Neuronal stem cell (in vitro differentiated cells): ENCODE measurements around the gene ZBTB7C.

Experiments used
- DNase-seq: peaks from one replicate; pipeline ENCODE4 v3.0.0-alpha.2; 2013; ENCODE audit warnings: low spot score
- H2AFZ ChIP-seq: one replicate; pipeline ENCODE4 v1.6.1; 2013; ENCODE audit warnings: mild to moderate bottlenecking, low read length, inconsistent platforms
- H2AK5ac ChIP-seq: 2 replicates; pipeline ENCODE4 v1.6.1; 2013; ENCODE audit warnings: low read depth, mild to moderate bottlenecking, inconsistent platforms, low read length, moderate library complexity, mixed read lengths
- H2BK120ac ChIP-seq: 2 replicates; pipeline ENCODE4 v1.6.1; 2013; ENCODE audit warnings: low read depth, mild to moderate bottlenecking, inconsistent platforms, low read length, moderate library complexity, mixed read lengths
- H2BK12ac ChIP-seq: one replicate; pipeline ENCODE4 v1.6.1; 2013; ENCODE audit warnings: low read length, inconsistent platforms
- H2BK15ac ChIP-seq: 2 replicates; pipeline ENCODE4 v1.6.1; 2013; ENCODE audit warnings: mild to moderate bottlenecking, low read length, inconsistent platforms, mixed read lengths
- H2BK5ac ChIP-seq: one replicate; pipeline ENCODE4 v1.6.1; 2013; ENCODE audit warnings: inconsistent platforms, mild to moderate bottlenecking, low read length, moderate library complexity
- H3K14ac ChIP-seq: one replicate; pipeline ENCODE4 v1.6.1; 2013; ENCODE audit warnings: low read length, inconsistent platforms
- H3K18ac ChIP-seq: 2 replicates; pipeline ENCODE4 v1.6.1; 2013; ENCODE audit warnings: low read length, inconsistent platforms
- H3K23ac ChIP-seq: 2 replicates; pipeline ENCODE4 v1.6.1; 2013; ENCODE audit warnings: low read depth, mild to moderate bottlenecking, mixed read lengths, low read length, inconsistent platforms; ENCODE audit not compliant: poor library complexity
- H3K27ac ChIP-seq: replicated peaks from 3 replicates; pipeline ENCODE4 v1.5.1; 2013; ENCODE audit warnings: low read length, inconsistent platforms
- H3K27me3 ChIP-seq, 3 experiments: 2 replicates each; pipeline ENCODE4 v1.6.1; 2013; ENCODE audit warnings: low read length in 3 of 3, mild to moderate bottlenecking in 2 of 3, inconsistent platforms in 1 of 3, low read depth in 1 of 3, mixed read lengths in 1 of 3, moderate library complexity in 1 of 3; ENCODE audit not compliant: control insufficient read depth in 3 of 3, insufficient read depth in 3 of 3
- H3K36me3 ChIP-seq, 2 donors: replicated peaks in 1 of 2; 2 replicates each; pipeline ENCODE4 v1.6.1; 2013; ENCODE audit warnings: low read length in 2 of 2; ENCODE audit not compliant: control insufficient read depth in 2 of 2, insufficient read depth in 2 of 2
- H3K4ac ChIP-seq: 2 replicates; pipeline ENCODE4 v1.6.1; 2013; ENCODE audit warnings: inconsistent platforms, mild to moderate bottlenecking, low read length, moderate library complexity
- H3K4me1 ChIP-seq, 2 donors: 1 replicate in 1 of 2; 2 replicates in 1 of 2; pipeline ENCODE4 v1.6.1; 2013; ENCODE audit warnings: low read length in 2 of 2, low read depth in 1 of 2; ENCODE audit not compliant: control insufficient read depth in 2 of 2, insufficient read depth in 1 of 2
- H3K4me2 ChIP-seq: one replicate; pipeline ENCODE4 v1.6.1; 2013; ENCODE audit warnings: mild to moderate bottlenecking, low read length, inconsistent platforms; ENCODE audit not compliant: insufficient read depth, poor library complexity, severe bottlenecking
- H3K4me3 ChIP-seq, 2 donors: 2 replicates each; pipeline ENCODE4 v1.5.1; 2013; ENCODE audit warnings: low read length in 2 of 2, mild to moderate bottlenecking in 2 of 2, inconsistent platforms in 1 of 2, moderate library complexity in 1 of 2
- H3K79me1 ChIP-seq: one replicate; pipeline ENCODE4 v1.6.1; 2013; ENCODE audit warnings: low read depth, mild to moderate bottlenecking, inconsistent platforms, low read length, moderate library complexity
- H3K9ac ChIP-seq: one replicate; pipeline ENCODE4 v1.6.1; 2013; ENCODE audit warnings: mild to moderate bottlenecking, low read depth, low read length, inconsistent platforms; ENCODE audit not compliant: poor library complexity
- H3K9me3 ChIP-seq, 2 donors: replicated peaks in 1 of 2; 2 replicates each; pipeline versions ENCODE3 to v1.6.1; 2013; ENCODE audit warnings: low read length in 2 of 2, mild to moderate bottlenecking in 2 of 2, inconsistent platforms in 1 of 2, low read depth in 1 of 2, mixed read lengths in 1 of 2, moderate library complexity in 1 of 2; ENCODE audit not compliant: control insufficient read depth in 2 of 2, insufficient read depth in 1 of 2
- H4K8ac ChIP-seq: one replicate; pipeline ENCODE4 v1.6.1; 2013; ENCODE audit warnings: low read depth, mild to moderate bottlenecking, inconsistent platforms, low read length, moderate library complexity
- H4K91ac ChIP-seq: one replicate; pipeline ENCODE4 v1.6.1; 2013; ENCODE audit warnings: low read length, low read depth, mild to moderate bottlenecking, inconsistent platforms; ENCODE audit not compliant: poor library complexity
- WGBS, 2 donors: extraction: QIAGEN DNeasy Blood & Tissue Kit; methylation state at CpG; one replicate each; pipeline ENCODE4 v1.1.7; 2013; ENCODE audit warnings: missing lambda C conversion rate in 2 of 2, mixed read lengths in 1 of 2; ENCODE audit not compliant: insufficient read length in 2 of 2, insufficient replicate concordance in 1 of 2; ENCODE audit errors: extremely low coverage in 2 of 2; 5-methylcytosine and 5-hydroxymethylcytosine counted together

Gene ZBTB7C

GRCh38 chr18:48228841-48229240 is 180.3 kb downstream of the ZBTB7C start:
- peaks cover 0 to 2% of the 10 kb centered on the region in 2 donors for H3K9me3 ChIP-seq
- no peak overlapping the region for H4K91ac ChIP-seq
- H3K4ac ChIP-seq = no peak overlapping the region
- H3K4me1 ChIP-seq = peaks cover 0 to 5% of the 10 kb centered on the region in 2 donors
- peak overlapping the region; percentile 11 for H2AK5ac ChIP-seq
- no peaks in the 10 kb centered on the region for H3K27me3 ChIP-seq
- H3K9ac ChIP-seq = peak overlapping the region; percentile 24
- no peaks in the 10 kb centered on the region for H3K79me1 ChIP-seq
- WGBS, 2 donors = no CpG with 5 or more reads among the region's 10 CpGs
- H2BK15ac ChIP-seq = no peak overlapping the region
- no peak overlapping the region for H2BK5ac ChIP-seq
- no peak overlapping the region for H2BK120ac ChIP-seq
- DNase-seq = no peak
- no peak overlapping the region for H3K27ac ChIP-seq
- no peak overlapping the region for H3K4me2 ChIP-seq
- no peak overlapping the region for H2AFZ ChIP-seq
- no peak overlapping the region for H3K23ac ChIP-seq
- H3K14ac ChIP-seq = no peak overlapping the region
- H3K4me3 ChIP-seq = no peak overlapping the region
- H3K18ac ChIP-seq = no peak overlapping the region
- no peak overlapping the region for H2BK12ac ChIP-seq
- H4K8ac ChIP-seq = no peak overlapping the region
- H3K36me3 ChIP-seq = no peaks in the 10 kb centered on the region

GRCh38 chr18:48228301-48228715 is 180.9 kb downstream of the ZBTB7C start:
- no peak for DNase-seq
- Histone ChIP-seq H3K4me3 (no peak overlapping the region), H2BK5ac (no peak overlapping the region), H4K91ac (no peak overlapping the region), H2AFZ (no peak overlapping the region), H3K23ac (no peak overlapping the region), H2BK12ac (no peak overlapping the region), H3K14ac (no peak overlapping the region), H3K18ac (peak overlapping the region; percentile 49), H2AK5ac (no peak overlapping the region), H3K27me3 (no peaks in the 10 kb centered on the region), H2BK120ac (no peak overlapping the region), H4K8ac (no peak overlapping the region), H3K27ac (no peak overlapping the region), H3K36me3 (no peaks in the 10 kb centered on the region), H3K79me1 (no peaks in the 10 kb centered on the region), H3K4ac (no peak overlapping the region), H3K4me1 (peaks cover 0 to 5% of the 10 kb centered on the region in 2 donors), H3K9ac (no peak overlapping the region), H3K9me3 (peaks cover 0 to under 1% of the 10 kb centered on the region in 2 donors), H3K4me2 (no peak overlapping the region), H2BK15ac (no peak overlapping the region)
- no CpG with 5 or more reads among the region's 2 CpGs for WGBS, 2 donors

- Histone ChIP-seq H3K4me1 (peaks cover 0 to 5% of the 10 kb centered on the region in 2 donors), H2BK120ac (no peak overlapping the region), H3K4me2 (no peak overlapping the region), H3K23ac (no peak overlapping the region), H3K14ac (peak overlapping the region; percentile 40), H3K79me1 (no peaks in the 10 kb centered on the region), H2AFZ (no peak overlapping the region), H2BK5ac (no peak overlapping the region), H3K27me3 (no peaks in the 10 kb centered on the region), H4K91ac (no peak overlapping the region), H3K36me3 (no peaks in the 10 kb centered on the region), H2BK15ac (no peak overlapping the region), H2AK5ac (no peak overlapping the region), H2BK12ac (no peak overlapping the region), H3K9ac (no peak overlapping the region), H3K27ac (no peak overlapping the region), H4K8ac (no peak overlapping the region), H3K4ac (no peak overlapping the region), H3K18ac (no peak overlapping the region), H3K9me3 (no peaks in the 10 kb centered on the region), H3K4me3 (no peak overlapping the region)
- DNase-seq = no peak
- WGBS, 2 donors = no CpG with 5 or more reads among the region's 6 CpGs
Observed at GRCh38 chr18:48227206-48227605, 182.0 kb downstream of the ZBTB7C start.

- H4K8ac ChIP-seq = no peak overlapping the region
- no peak overlapping the region for H3K23ac ChIP-seq
- H2BK5ac ChIP-seq = no peak overlapping the region
- H3K18ac ChIP-seq = no peak overlapping the region
- no peak overlapping the region for H2BK12ac ChIP-seq
- no peak overlapping the region for H2AK5ac ChIP-seq
- H2BK120ac ChIP-seq = no peak overlapping the region
- no peak overlapping the region for H3K27ac ChIP-seq
- H3K79me1 ChIP-seq = no peaks in the 10 kb centered on the region
- no peak overlapping the region for H3K4ac ChIP-seq
- H2BK15ac ChIP-seq = no peak overlapping the region
- H3K9ac ChIP-seq = no peak overlapping the region
- no peak for DNase-seq
- H4K91ac ChIP-seq = no peak overlapping the region
- no peak overlapping the region for H3K4me3 ChIP-seq
- H3K4me2 ChIP-seq = no peak overlapping the region
- H2AFZ ChIP-seq = no peak overlapping the region
- H3K4me1 ChIP-seq = peaks cover 0 to 5% of the 10 kb centered on the region in 2 donors
- no peaks in the 10 kb centered on the region for H3K27me3 ChIP-seq
- no CpG with 5 or more reads among the region's 1 CpG for WGBS, 2 donors
- no peaks in the 10 kb centered on the region for H3K9me3 ChIP-seq
- no peak overlapping the region for H3K14ac ChIP-seq
- H3K36me3 ChIP-seq = no peaks in the 10 kb centered on the region
Observed at GRCh38 chr18:48226401-48226800, 182.8 kb downstream of the ZBTB7C start.
